ENCODE data around the gene IGHMBP2.

Gene IGHMBP2

GRCh38 chr11:68928136-68928880, 24.6 kb downstream of the IGHMBP2 start:
- peak; percentile 57 to 77 (median 65) for DNase-seq

GRCh38 chr11:68929135-68929534, 25.4 kb downstream of the IGHMBP2 start:
- no peak for DNase-seq

GRCh38 chr11:68929706-68930570, 26.2 kb downstream of the IGHMBP2 start:
- DNase-seq = no peak

- no peak for DNase-seq
These were observed 27.5 kb downstream of the IGHMBP2 start for GRCh38 chr11:68930991-68931855.

- DNase-seq = no peak
These were observed 28.2 kb downstream of the IGHMBP2 start for GRCh38 chr11:68931911-68932310.

GRCh38 chr11:68932358-68932757, 28.7 kb downstream of the IGHMBP2 start:
- DNase-seq = no peak

- DNase-seq = no peak
These were observed 29.4 kb downstream of the IGHMBP2 start for GRCh38 chr11:68932933-68933577.

- no peak for DNase-seq
These were observed 30.1 kb downstream of the IGHMBP2 start for GRCh38 chr11:68933605-68934320.

- no peak for DNase-seq
These were observed 30.6 kb downstream of the IGHMBP2 start for GRCh38 chr11:68934321-68934645.

GRCh38 chr11:68934666-68935065, 31.0 kb downstream of the IGHMBP2 start:
- DNase-seq = no peak

- no peak for DNase-seq
These were observed 31.4 kb downstream of the IGHMBP2 start for GRCh38 chr11:68935066-68935465.

GRCh38 chr11:68935516-68936357, 32.0 kb downstream of the IGHMBP2 start:
- DNase-seq = no peak

GRCh38 chr11:68936358-68936636, 32.6 kb downstream of the IGHMBP2 start:
- no peak for DNase-seq

GRCh38 chr11:68936676-68937620, 33.3 kb downstream of the IGHMBP2 start:
- DNase-seq = no peak

GRCh38 chr11:68938088-68938487, 34.4 kb downstream of the IGHMBP2 start:
- DNase-seq = no peak

- no peak for DNase-seq
These were observed 35.3 kb downstream of the IGHMBP2 start for GRCh38 chr11:68938816-68939582.

GRCh38 chr11:68939583-68940555, 36.2 kb downstream of the IGHMBP2 start:
- no peak for DNase-seq

Data from suppressor macrophage treated with lipopolysaccharide for 1 hour (primary cell).